Measurements from ENCODE around the gene SPRR1B. TPM values are rescaled to one million over a fixed set of nuclear protein-coding genes. Genes with fewer than 3 reads are reported as not detected.

Gene SPRR1B
- total RNA-seq, result not detected

GRCh38 chr1:153030895-153031294, at the start of gene SPRR1B:
Gene SPRR1B (plus strand): TSS chr1:153031203. CDS start chr1:153032346, 1,143 bp downstream.
- no peak for TF ChIP-seq CTCF (IDR thresholded peaks at IDR 0.05; ENCODE audit: low read depth)

GRCh38 chr1:152982076-152982475, 48.9 kb upstream of the SPRR1B start:
- TF ChIP-seq CTCF (IDR thresholded peaks at IDR 0.05; ENCODE audit: low read depth), result no peak

- TF ChIP-seq CTCF (IDR thresholded peaks at IDR 0.05; ENCODE audit: low read depth), result no peak
Observed at GRCh38 chr1:152983234-152983633, 47.8 kb upstream of the SPRR1B start.

- TF ChIP-seq CTCF (IDR thresholded peaks at IDR 0.05; ENCODE audit: low read depth), result no peak
Observed at GRCh38 chr1:152983743-152984142, 47.3 kb upstream of the SPRR1B start, which contains the start of gene SPRR1A. Gene SPRR1A (plus strand): TSS chr1:152984081. CDS start chr1:152985231, 1,150 bp downstream.

GRCh38 chr1:152986578-152986977, 44.4 kb upstream of the SPRR1B start:
- TF ChIP-seq CTCF (IDR thresholded peaks at IDR 0.05; ENCODE audit: low read depth), result no peak

GRCh38 chr1:152993186-152993585, 37.8 kb upstream of the SPRR1B start:
- no peak for TF ChIP-seq CTCF (IDR thresholded peaks at IDR 0.05; ENCODE audit: low read depth)

GRCh38 chr1:152995842-152996241, 35.2 kb upstream of the SPRR1B start:
- TF ChIP-seq CTCF (IDR thresholded peaks at IDR 0.05; ENCODE audit: low read depth), result no peak
